ENCODE results near the gene EMC8.

GRCh38 chr16:85730186-85730465 is 69.2 kb downstream of the EMC8 start:
- TF ChIP-seq CTCF (IDR thresholded peaks at IDR 0.05) (no peak), POLR2A (IDR thresholded peaks at IDR 0.05) (no peak)

Measured in uterus (tissue), 2 donors.